K562 (cell line): ENCODE results near the gene MYO1F. TPM values are rescaled to one million over a fixed set of nuclear protein-coding genes. Genes with fewer than 3 reads are reported as not detected.

Source experiments
- ATAC-seq: fragments of 200-7000 bp; cut with Tn5 transposase; 3 replicates; pipeline ENCODE4 v1.9.1; 2020; ENCODE audit warnings: moderate library complexity
- BruUV-seq: library from RNA; stranded (reverse); fragments of 400-500 nt; replicated peaks from 2 replicates; lab custom pipeline; 2021; lab: Mats Ljungman, UMichigan
- CTCF ChIA-PET: fragments of 300-600 bp; formaldehyde crosslinking; extraction: SDS; loops from one replicate; lab custom pipeline; 2021; ENCODE audit warnings: low intra/inter-chr PET ratio; lab: Yijun Ruan, JAX
- POLR2A ChIA-PET: fragments of 300-600, 350-650 bp; sonication (Branson Sonifier 250); formaldehyde crosslinking; extraction: SDS; loops from one replicate; lab custom pipeline; 2021; ENCODE audit warnings: antibody characterized with exemption, inconsistent platforms; lab: Yijun Ruan, JAX
- DNase-seq, 4 experiments: peaks; one replicate each; pipeline versions ENCODE4 v3.0.0 to v3.0.0-alpha.2; 2011 to 2018; ENCODE audit warnings: low spot score in 3 of 4, mixed read lengths in 3 of 4; ENCODE audit errors: extremely low read depth in 1 of 4
- FAIRE-seq: peaks from 2 replicates; lab custom pipeline; 2011; peaks lifted over from hg19 to GRCh38; lab: Jason Lieb, UNC
- H2AFZ ChIP-seq: 2 replicates; pipeline ENCODE4 v1.6.0; 2011; ENCODE audit warnings: low read depth, low read length, control low read depth, inconsistent platforms
- H3K27ac ChIP-seq: fragments of 200-600 bp; 3 replicates; pipeline ENCODE4 v1.8.0; 2011; ENCODE audit warnings: low read depth, mild to moderate bottlenecking, control low read depth, inconsistent platforms, low read length, moderate library complexity, mixed read lengths; ENCODE audit errors: extremely low read depth
- H3K27me3 ChIP-seq, 2 experiments: fragments of 300-600 bp in 1 of 2; 2 replicates in 1 of 2; 3 replicates in 1 of 2; pipeline versions ENCODE4 v1.6.0 to v1.8.0; 2011; ENCODE audit warnings: inconsistent platforms in 2 of 2, low read length in 2 of 2, mild to moderate bottlenecking in 1 of 2, mixed read lengths in 1 of 2, moderate library complexity in 1 of 2; ENCODE audit not compliant: control insufficient read depth in 2 of 2, insufficient read depth in 2 of 2
- H3K36me3 ChIP-seq: fragments of 300-600 bp; 3 replicates; pipeline ENCODE4 v1.8.0; 2011; ENCODE audit warnings: mild to moderate bottlenecking, low read length, inconsistent platforms; ENCODE audit not compliant: control insufficient read depth, insufficient read depth
- H3K4me1 ChIP-seq, 2 experiments: fragments of 200-600 bp in 1 of 2; replicated peaks in 1 of 2; 2 replicates in 1 of 2; 3 replicates in 1 of 2; pipeline versions ENCODE4 v1.5.1 to v1.8.0; 2011; ENCODE audit warnings: inconsistent platforms in 2 of 2, low read length in 2 of 2, mild to moderate bottlenecking in 1 of 2, mixed read lengths in 1 of 2, moderate library complexity in 1 of 2; ENCODE audit not compliant: control insufficient read depth in 2 of 2, insufficient read depth in 2 of 2
- H3K4me2 ChIP-seq: 2 replicates; pipeline ENCODE4 v1.6.1; 2011; ENCODE audit warnings: low read length, control low read depth, inconsistent platforms, mixed read lengths; ENCODE audit not compliant: insufficient read depth
- H3K4me3 ChIP-seq: fragments of 200-600 bp; sonication (generic), shearing (Covaris generic); 2 replicates; pipeline ENCODE4 v1.5.1; 2016; ENCODE audit warnings: control low read depth, inconsistent platforms
- H3K79me2 ChIP-seq: fragments of 200-600 bp; 3 replicates; pipeline ENCODE4 v1.8.0; 2011; ENCODE audit warnings: low read length, inconsistent platforms; ENCODE audit not compliant: control insufficient read depth, insufficient read depth
- H3K9ac ChIP-seq, 2 experiments: 2 replicates each; pipeline versions ENCODE4 v1.6.0 to v1.6.1; 2011; ENCODE audit warnings: low read depth in 2 of 2, low read length in 2 of 2, control low read depth in 1 of 2, inconsistent platforms in 1 of 2, mild to moderate bottlenecking in 1 of 2, mixed read lengths in 1 of 2; ENCODE audit not compliant: insufficient read depth in 1 of 2
- H3K9me1 ChIP-seq: one replicate; pipeline ENCODE4 v1.6.0; 2011; ENCODE audit warnings: inconsistent platforms, mild to moderate bottlenecking, low read length, moderate library complexity; ENCODE audit not compliant: control insufficient read depth, insufficient read depth
- H3K9me3 ChIP-seq: replicated peaks from 2 replicates; pipeline ENCODE4 v1.5.1; 2011; ENCODE audit warnings: low read depth, low read length, inconsistent platforms; ENCODE audit not compliant: control insufficient read depth, insufficient read depth
- H4K20me1 ChIP-seq: replicated peaks from 2 replicates; pipeline ENCODE4 v1.6.1; 2011; ENCODE audit warnings: low read length, inconsistent platforms, mixed read lengths; ENCODE audit not compliant: control insufficient read depth, insufficient read depth
- BCOR ChIP-seq: fragments of 450-650 bp; IDR thresholded peaks from 2 replicates; pipeline ENCODE4 v1.6.1; 2016
- CXXC5 ChIP-seq: fragments of 250-450 bp; sonication (Bioruptor Pico); IDR thresholded peaks from 2 replicates; pipeline ENCODE4 v1.8.0; 2022; ENCODE audit warnings: inconsistent platforms, mild to moderate bottlenecking, moderate library complexity
- FOXA3 ChIP-seq, 2 experiments: fragments of 450-650 bp in 1 of 2; sonication (generic) in 1 of 2; formaldehyde crosslinking; IDR thresholded peaks in 1 of 2; conservative IDR thresholded peaks in 1 of 2; 2 replicates each; pipeline versions ENCODE4 v1.4.0 to v1.8.0; 2020 to 2022; ENCODE audit warnings: mild to moderate bottlenecking in 2 of 2, missing genetic modification reagents in 1 of 2
- HDAC1 ChIP-seq, 2 experiments: fragments of 450-650 bp; IDR thresholded peaks; 2 replicates each; pipeline ENCODE4 v1.6.1; 2016 to 2017; ENCODE audit warnings: inconsistent platforms in 1 of 2, mild to moderate bottlenecking in 1 of 2, moderate library complexity in 1 of 2
- HDAC6 ChIP-seq: IDR thresholded peaks from 2 replicates; pipeline ENCODE4 v1.6.1; 2012; ENCODE audit warnings: low read depth, mild to moderate bottlenecking, control low read depth, inconsistent platforms, low read length, moderate library complexity
- NRF1 ChIP-seq, 2 experiments: fragments of 450-650 bp; IDR thresholded peaks in 1 of 2; conservative IDR thresholded peaks in 1 of 2; 2 replicates each; pipeline ENCODE4 v1.6.1; 2014; ENCODE audit warnings: mild to moderate bottlenecking in 2 of 2
- POLR2G ChIP-seq: fragments of 200-400 bp; formaldehyde crosslinking; IDR thresholded peaks from 2 replicates; pipeline ENCODE4 v1.6.1; 2017; ENCODE audit warnings: low read depth, mild to moderate bottlenecking, antibody characterized with exemption, low read length, moderate library complexity
- SMARCA5 ChIP-seq: fragments of 450-650 bp; IDR thresholded peaks from 2 replicates; pipeline ENCODE4 v1.6.1; 2016
- SRSF3 ChIP-seq: fragments of 200-400 bp; formaldehyde crosslinking; IDR thresholded peaks from 2 replicates; pipeline ENCODE4 v1.6.1; 2016; ENCODE audit warnings: mild to moderate bottlenecking, low read length, moderate library complexity; ENCODE audit not compliant: insufficient read depth
- ZBTB7A ChIP-seq: IDR thresholded peaks from 2 replicates; pipeline ENCODE4 v1.6.1; 2011; ENCODE audit warnings: low read depth, mild to moderate bottlenecking, low read length, moderate library complexity, borderline replicate concordance; ENCODE audit not compliant: control insufficient read depth
- ZNF232 ChIP-seq: sonication (generic); formaldehyde crosslinking; IDR thresholded peaks from 2 replicates; pipeline ENCODE4 v1.8.0; 2022; ENCODE audit warnings: mild to moderate bottlenecking, missing genetic modification reagents
- WGBS: fragments of 100-300 bp; shearing (Covaris generic); methylation state at CpG from one replicate; pipeline ENCODE4 v1.1.6; 2016; ENCODE audit warnings: low coverage, mixed read lengths; ENCODE audit not compliant: insufficient coverage; ENCODE audit errors: missing lambda C conversion rate; 5-methylcytosine and 5-hydroxymethylcytosine counted together
- in situ Hi-C: fragments of 300-500 bp; cut with MboI; formaldehyde crosslinking; loops from 4 replicates; pipeline ENCODE4 v1.15.0; 2018; ENCODE audit warnings: inconsistent platforms, mixed read lengths
- intact Hi-C: fragments of 100-400 bp; cut with micrococcal nuclease; formaldehyde crosslinking; loops from 2 replicates; pipeline ENCODE4 v1.14.2; 2022
- polyA plus RNA-seq, 8 experiments: library from polyadenylated mRNA; depleted of rRNA in 4 of 8; stranded (reverse) in 5 of 8; unstranded in 3 of 8; fragments of >200 nt; fragmentation: Nextera tagmentation in 2 of 8; fragmentation: Illumina TruSeq in 1 of 8; extraction: Ambion mirVana in 2 of 8; extraction: Trizol in 1 of 8; gene quantifications; 2 replicates each; pipeline versions ENCODE4 v1.2.1 to v1.2.3, GENCODE V29; 2011 to 2014; ENCODE audit warnings: inconsistent platforms in 1 of 8, missing spikeins in 1 of 8
- total RNA-seq, 7 experiments: library from RNA; depleted of rRNA in 6 of 7; stranded (reverse); fragments of >200 nt in 6 of 7; fragmentation: Illumina TruSeq in 2 of 7; extraction: Trizol in 2 of 7; gene quantifications; 2 replicates each; pipeline versions ENCODE4 v1.2.1 to v1.2.3, GENCODE V29; 2011 to 2021; ENCODE audit warnings: low replicate concordance in 1 of 7
- TF ChIP-seq, protein P1 (sequence below): fragments of 450-650 bp; IDR thresholded peaks from 2 replicates; pipeline ENCODE4 v1.6.1; 2016; ENCODE audit warnings: antibody characterized with exemption
- TF ChIP-seq, protein P2 (sequence below): fragments of 450-650 bp; formaldehyde crosslinking; IDR thresholded peaks from 2 replicates; pipeline ENCODE4 v1.4.0; 2022; ENCODE audit warnings: missing genetic modification characterization

The MYO1F gene
- total and polyA plus RNA-seq, 9 of the 15 experiments (the other 6 are each of a cell fraction or from before 2014, with no cell fraction given): 0.78 to 9.4 (median 4.3) TPM

DNA sequence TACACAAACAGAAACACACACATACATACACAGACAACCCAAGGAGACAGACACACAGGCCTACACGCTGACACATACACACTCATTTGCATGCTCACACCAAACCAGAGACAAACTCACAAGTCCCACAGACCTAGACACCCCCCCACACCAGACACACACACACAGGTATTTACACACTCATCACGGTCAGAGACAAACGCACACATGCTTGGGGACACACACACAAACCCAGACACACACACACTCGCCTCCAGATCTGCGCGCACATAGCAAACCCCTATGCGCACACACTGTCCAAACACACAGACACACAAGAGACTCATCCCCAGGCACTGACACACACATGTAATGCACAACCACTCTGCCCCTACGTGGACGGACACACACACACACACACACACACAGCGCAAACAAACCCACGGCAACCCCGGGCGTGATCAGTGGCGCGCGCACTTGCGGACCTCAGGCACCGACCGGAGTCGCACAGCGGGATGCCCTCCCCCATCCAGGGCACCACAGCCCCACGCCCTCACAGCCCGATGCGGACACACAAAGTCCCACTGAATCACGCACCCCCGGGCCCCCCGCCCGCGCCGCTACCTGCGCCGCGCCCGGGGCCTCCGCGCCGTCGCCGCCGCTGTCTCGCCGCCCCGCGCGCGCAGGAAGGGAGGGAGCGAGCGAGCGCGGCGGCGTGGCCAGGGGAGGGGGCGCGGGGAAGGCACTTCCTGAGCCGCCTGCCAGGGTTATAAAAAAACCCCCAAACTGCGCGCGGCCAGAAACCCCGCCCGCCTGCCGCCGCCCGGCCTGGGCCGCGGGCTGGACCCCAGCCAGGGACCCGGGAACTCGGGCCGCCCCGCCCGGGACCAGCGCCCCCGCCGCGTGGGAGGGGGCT, 33.0 kb upstream of the MYO1F start, which contains the start of gene ADAMTS10:
Gene ADAMTS10, minus strand, starts transcription at position 675 of the 895 bp plus-strand sequence. CDS start 5,005 bp downstream, outside the sequence.
- no peaks in the 10 kb centered on the region for H3K79me2 ChIP-seq
- intact Hi-C loops: loop anchor here (10.0 kb wide), 1 partner anchor 85 kb away; the partner anchor contains the start of gene ACTL9
- DNase-seq: peak in 3 of 4 experiments; percentile 43 to 77 (median 75)
- TF ChIP-seq HDAC6: 0 out of 2 replicates have a peak, but pooled peaks have one; percentile 60
- TF ChIP-seq CXXC5 (CRISPR knock-in tag): peak; percentile 54
- TF ChIP-seq HDAC1 (IDR thresholded peaks at IDR 0.05): 0 out of 4 replicates have a peak, but pooled peaks of 1 of the 2 experiments have one; percentile 31
- TF ChIP-seq SRSF3: no peak
- peak; percentile 35; the same call in 1 of the 2 replicates for TF ChIP-seq POLR2G
- 0 out of 4 replicates have a peak, but pooled peaks of 1 of the 2 experiments have one; percentile 24 for TF ChIP-seq FOXA3 (CRISPR knock-in tag; conservative IDR thresholded peaks at IDR 0.05 in 1 of 2, IDR thresholded peaks at IDR 0.05 in 1 of 2)
- 0 out of 2 replicates have a peak, but pooled peaks have one; percentile 17 for TF ChIP-seq BCOR
- TF ChIP-seq, protein P1, sequence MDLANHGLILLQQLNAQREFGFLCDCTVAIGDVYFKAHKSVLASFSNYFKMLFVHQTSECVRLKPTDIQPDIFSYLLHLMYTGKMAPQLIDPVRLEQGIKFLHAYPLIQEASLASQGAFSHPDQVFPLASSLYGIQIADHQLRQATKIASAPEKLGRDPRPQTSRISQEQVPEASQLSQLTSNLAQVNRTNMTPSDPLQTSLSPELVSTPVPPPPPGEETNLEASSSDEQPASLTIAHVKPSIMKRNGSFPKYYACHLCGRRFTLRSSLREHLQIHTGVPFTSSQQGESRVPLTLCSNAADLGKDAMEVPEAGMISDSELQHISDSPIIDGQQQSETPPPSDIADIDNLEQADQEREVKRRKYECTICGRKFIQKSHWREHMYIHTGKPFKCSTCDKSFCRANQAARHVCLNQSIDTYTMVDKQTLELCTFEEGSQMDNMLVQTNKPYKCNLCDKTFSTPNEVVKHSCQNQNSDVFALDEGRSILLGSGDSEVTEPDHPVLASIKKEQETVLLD: 0 out of 2 replicates have a peak, but pooled peaks have one; percentile 21
- TF ChIP-seq NRF1 (conservative IDR thresholded peaks at IDR 0.05 in 1 of 2, IDR thresholded peaks at IDR 0.05 in 1 of 2): peak in 1 of 2 experiments; percentile 15; a peak in 2 of 4 replicates
- TF ChIP-seq ZNF232 (CRISPR knock-in tag): 0 out of 2 replicates have a peak, but pooled peaks have one; percentile 20
- 0 out of 2 replicates have a peak, but pooled peaks have one; percentile 55 for TF ChIP-seq SMARCA5
- TF ChIP-seq ZBTB7A: peak; percentile 70; the same call in 1 of the 2 replicates
- TF ChIP-seq, protein P2, sequence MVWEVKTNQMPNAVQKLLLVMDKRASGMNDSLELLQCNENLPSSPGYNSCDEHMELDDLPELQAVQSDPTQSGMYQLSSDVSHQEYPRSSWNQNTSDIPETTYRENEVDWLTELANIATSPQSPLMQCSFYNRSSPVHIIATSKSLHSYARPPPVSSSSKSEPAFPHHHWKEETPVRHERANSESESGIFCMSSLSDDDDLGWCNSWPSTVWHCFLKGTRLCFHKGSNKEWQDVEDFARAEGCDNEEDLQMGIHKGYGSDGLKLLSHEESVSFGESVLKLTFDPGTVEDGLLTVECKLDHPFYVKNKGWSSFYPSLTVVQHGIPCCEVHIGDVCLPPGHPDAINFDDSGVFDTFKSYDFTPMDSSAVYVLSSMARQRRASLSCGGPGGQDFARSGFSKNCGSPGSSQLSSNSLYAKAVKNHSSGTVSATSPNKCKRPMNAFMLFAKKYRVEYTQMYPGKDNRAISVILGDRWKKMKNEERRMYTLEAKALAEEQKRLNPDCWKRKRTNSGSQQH (CRISPR knock-in tag): 0 out of 2 replicates have a peak, but pooled peaks have one; percentile 30

More for the DNA sequence above, 33.0 kb upstream of the MYO1F start, which contains the start of gene ADAMTS10:
- POLR2A ChIA-PET: no interaction called here
- Histone ChIP-seq H3K27me3 (peaks cover 3 to 24% of the 10 kb centered on the region in 2 experiments; a peak in 3 of 5 replicates), H3K4me3 (peak within 1 kb of the TSS; percentile 35), H3K9me1 (no peaks in the 10 kb centered on the region), H3K27ac (no peak within 1 kb of the TSS; the same call in 1 of the 3 replicates), H3K9me3 (no peaks in the 10 kb centered on the region), H2AFZ (peak within 1 kb of the TSS; percentile 70), H3K9ac (peak within 1 kb of the TSS in 1 of 2 experiments; percentile 89; a peak in 2 of 4 replicates), H3K4me1 (peaks cover 6 to 25% of the 10 kb centered on the region in 2 experiments; a peak in 3 of 5 replicates), H4K20me1 (no peaks in the 10 kb centered on the region), H3K36me3 (no peaks in the 10 kb centered on the region), H3K4me2 (peak within 1 kb of the TSS; percentile 65)
- 15% methylated on average over 43 of the region's 74 CpGs for WGBS
- ATAC-seq: peak; percentile 40
- CTCF ChIA-PET: interaction anchor here (0.6 kb wide), 1 partner anchor 593 kb away, joined by 5 read pairs; no protein-coding TSS in a partner anchor
- no TSS peak for BruUV-seq
- peak; percentile 74 for FAIRE-seq
- in situ Hi-C loops: loop anchor here (10.0 kb wide), 1 partner anchor 85 kb away; the partner anchor contains the start of gene ACTL9
